ENCODE results near the gene ZBTB5. TPM values are rescaled to one million over a fixed set of nuclear protein-coding genes. Genes with fewer than 3 reads are reported as not detected.
"Not testable (repeated sequence)": the region's sequence is repeated elsewhere in the genome, so short reads cannot be mapped to it uniquely, and the experiment has no call there.

Gene ZBTB5
- total RNA-seq, 1 donor from 2014 or later: 9.0 TPM

DNA sequence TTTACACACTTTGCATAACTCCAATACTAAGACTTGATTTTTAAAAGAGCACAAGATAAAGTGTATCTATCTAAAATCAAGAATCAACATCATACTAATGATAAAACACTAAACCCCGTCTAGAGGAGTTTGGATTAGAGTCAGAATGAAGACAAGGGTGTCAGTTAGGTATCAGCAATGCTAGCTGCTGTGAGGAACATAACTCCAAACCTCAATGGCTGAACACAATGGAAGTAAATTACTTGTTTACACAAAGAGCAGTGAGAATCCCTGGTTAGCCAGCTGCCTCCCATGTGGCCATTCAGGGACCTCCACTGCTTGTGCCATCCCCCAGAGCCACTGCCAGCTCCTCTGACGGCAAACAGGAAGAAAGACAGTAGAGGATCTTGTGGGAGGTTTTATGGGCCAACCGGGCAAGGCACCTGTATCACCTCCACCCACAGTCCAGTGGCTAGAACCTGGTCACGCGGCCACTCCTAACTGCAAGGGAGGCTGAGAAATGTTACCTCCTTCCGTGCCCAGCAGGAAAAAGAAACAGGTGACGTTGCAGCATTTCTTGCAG lies 66.7 kb downstream of the ZBTB5 start:
- TF ChIP-seq CTCF (IDR thresholded peaks at IDR 0.05; ENCODE audit: unreplicated experiment): no peak
- H3K4me3 Mint-ChIP-seq (ENCODE audit: unreplicated experiment): no peak overlapping the region
- no peak for DNase-seq (ENCODE audit: low spot score)
- peaks cover 2% of the 10 kb centered on the region for H3K27me3 Mint-ChIP-seq (ENCODE audit: unreplicated experiment)
- H3K4me1 Mint-ChIP-seq (ENCODE audit: unreplicated experiment): no peaks in the 10 kb centered on the region
- H3K9me3 Mint-ChIP-seq (ENCODE audit: unreplicated experiment): no peaks in the 10 kb centered on the region
- no peaks in the 10 kb centered on the region for H3K36me3 Mint-ChIP-seq (ENCODE audit: low read depth, unreplicated experiment)
- H3K27ac Mint-ChIP-seq (ENCODE audit: unreplicated experiment): no peak overlapping the region

DNA sequence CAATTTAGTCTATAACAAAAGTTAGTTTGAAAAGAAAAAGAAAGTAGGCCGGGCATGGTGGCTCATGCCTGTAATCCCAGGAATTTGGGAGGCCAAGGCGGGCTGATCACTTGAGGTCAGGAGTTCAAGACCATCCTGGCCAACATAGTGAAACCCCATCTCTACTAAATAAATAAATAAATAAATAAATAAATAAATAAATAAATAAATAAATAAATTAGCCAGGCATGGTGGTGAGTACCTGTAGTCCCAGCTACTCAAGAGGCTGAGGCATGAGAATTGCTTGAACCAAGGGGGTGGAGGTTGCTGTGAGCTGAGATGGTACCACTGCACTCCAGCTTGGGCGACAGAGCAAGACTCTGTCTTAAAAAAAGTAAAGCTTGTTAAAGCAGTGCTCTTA lies 67.3 kb downstream of the ZBTB5 start:
- H3K4me3 Mint-ChIP-seq (ENCODE audit: unreplicated experiment); H3K36me3 Mint-ChIP-seq (ENCODE audit: low read depth, unreplicated experiment); H3K4me1 Mint-ChIP-seq (ENCODE audit: unreplicated experiment); H3K27me3 Mint-ChIP-seq (ENCODE audit: unreplicated experiment); H3K9me3 Mint-ChIP-seq (ENCODE audit: unreplicated experiment); DNase-seq (ENCODE audit: low spot score); H3K27ac Mint-ChIP-seq (ENCODE audit: unreplicated experiment): not testable (repeated sequence)

DNA sequence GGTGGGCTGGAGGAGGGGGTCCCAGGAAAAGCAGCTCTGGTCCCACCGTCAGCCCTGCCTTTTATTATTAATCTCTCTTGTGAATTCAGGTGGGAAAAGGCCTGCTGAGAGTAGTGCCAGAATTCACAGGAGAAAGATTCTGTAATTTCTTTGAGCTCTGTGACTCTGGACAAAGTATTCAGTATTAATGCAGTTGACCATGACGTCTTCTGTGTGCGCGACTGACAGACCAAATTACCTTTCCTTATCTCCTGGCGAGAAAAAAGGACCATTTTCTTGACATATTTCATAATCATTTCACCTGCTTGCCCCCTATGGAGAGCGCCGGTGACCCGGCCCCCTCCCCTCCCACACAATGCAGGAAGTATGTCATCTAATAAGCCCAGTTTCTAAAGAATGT lies 69.6 kb downstream of the ZBTB5 start:
- Mint-ChIP-seq H3K4me1 (ENCODE audit: unreplicated experiment) (no peaks in the 10 kb centered on the region), H3K9me3 (ENCODE audit: unreplicated experiment) (no peaks in the 10 kb centered on the region), H3K36me3 (ENCODE audit: low read depth, unreplicated experiment) (no peaks in the 10 kb centered on the region), H3K27me3 (ENCODE audit: unreplicated experiment) (no peaks in the 10 kb centered on the region), H3K4me3 (ENCODE audit: unreplicated experiment) (no peak overlapping the region), H3K27ac (ENCODE audit: unreplicated experiment) (no peak overlapping the region)
- TF ChIP-seq CTCF (IDR thresholded peaks at IDR 0.05; ENCODE audit: unreplicated experiment): no peak
- DNase-seq (ENCODE audit: low spot score): no peak

- Mint-ChIP-seq H3K4me1 (ENCODE audit: unreplicated experiment) (no peaks in the 10 kb centered on the region), H3K36me3 (ENCODE audit: low read depth, unreplicated experiment) (no peaks in the 10 kb centered on the region), H3K9me3 (ENCODE audit: unreplicated experiment) (no peaks in the 10 kb centered on the region), H3K27ac (ENCODE audit: unreplicated experiment) (no peak overlapping the region), H3K4me3 (ENCODE audit: unreplicated experiment) (no peak overlapping the region), H3K27me3 (ENCODE audit: unreplicated experiment) (no peaks in the 10 kb centered on the region)
- DNase-seq (ENCODE audit: low spot score): no peak
- TF ChIP-seq CTCF (IDR thresholded peaks at IDR 0.05; ENCODE audit: unreplicated experiment): no peak
These were observed 70.0 kb downstream of the ZBTB5 start for GRCh38 chr9:37395229-37395628.

GRCh38 chr9:37392272-37392671 lies 73.0 kb downstream of the ZBTB5 start:
- no peak for TF ChIP-seq CTCF (IDR thresholded peaks at IDR 0.05; ENCODE audit: unreplicated experiment)
- no peak overlapping the region for H3K4me3 Mint-ChIP-seq (ENCODE audit: unreplicated experiment)
- no peaks in the 10 kb centered on the region for H3K36me3 Mint-ChIP-seq (ENCODE audit: low read depth, unreplicated experiment)
- no peaks in the 10 kb centered on the region for H3K4me1 Mint-ChIP-seq (ENCODE audit: unreplicated experiment)
- DNase-seq (ENCODE audit: low spot score): no peak
- no peaks in the 10 kb centered on the region for H3K27me3 Mint-ChIP-seq (ENCODE audit: unreplicated experiment)
- H3K9me3 Mint-ChIP-seq (ENCODE audit: unreplicated experiment): no peaks in the 10 kb centered on the region
- no peak overlapping the region for H3K27ac Mint-ChIP-seq (ENCODE audit: unreplicated experiment)
